ENCODE measurements around the gene SKAP1.

DNA sequence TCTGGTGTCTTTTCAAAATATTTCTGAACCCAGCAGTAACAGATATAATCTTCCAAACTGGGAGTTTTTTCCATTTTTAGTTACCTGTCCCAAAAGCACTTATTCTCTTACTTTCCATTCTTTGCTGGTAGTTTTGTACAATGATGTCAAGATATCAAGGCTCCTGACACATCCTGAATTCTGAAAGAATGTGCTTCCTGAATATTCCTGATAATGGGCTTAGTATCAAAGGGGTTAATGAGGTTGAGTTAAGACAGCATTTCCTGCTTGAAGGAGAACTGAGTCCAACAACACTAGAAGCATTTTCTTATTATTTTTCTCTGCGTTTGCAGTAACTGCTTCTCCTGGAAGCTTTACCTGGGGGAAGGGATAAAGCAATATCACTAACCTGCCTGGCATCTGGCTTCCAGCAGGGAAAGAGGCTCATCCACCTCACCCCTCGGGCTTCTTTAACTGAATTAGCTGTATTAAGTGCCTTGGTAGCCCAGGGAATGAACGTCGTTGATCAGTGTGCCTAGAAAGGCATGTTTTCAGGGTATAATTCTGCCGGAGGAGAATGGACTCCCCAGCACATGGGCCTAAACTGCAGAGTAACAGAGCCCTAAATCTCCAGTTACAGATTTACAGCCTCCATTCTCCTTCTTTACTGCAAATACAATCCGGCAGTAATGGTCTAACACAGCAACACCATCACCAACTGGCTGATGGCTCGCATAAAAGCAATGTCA is 188.1 kb downstream of the SKAP1 start:
- TF ChIP-seq, protein P1, sequence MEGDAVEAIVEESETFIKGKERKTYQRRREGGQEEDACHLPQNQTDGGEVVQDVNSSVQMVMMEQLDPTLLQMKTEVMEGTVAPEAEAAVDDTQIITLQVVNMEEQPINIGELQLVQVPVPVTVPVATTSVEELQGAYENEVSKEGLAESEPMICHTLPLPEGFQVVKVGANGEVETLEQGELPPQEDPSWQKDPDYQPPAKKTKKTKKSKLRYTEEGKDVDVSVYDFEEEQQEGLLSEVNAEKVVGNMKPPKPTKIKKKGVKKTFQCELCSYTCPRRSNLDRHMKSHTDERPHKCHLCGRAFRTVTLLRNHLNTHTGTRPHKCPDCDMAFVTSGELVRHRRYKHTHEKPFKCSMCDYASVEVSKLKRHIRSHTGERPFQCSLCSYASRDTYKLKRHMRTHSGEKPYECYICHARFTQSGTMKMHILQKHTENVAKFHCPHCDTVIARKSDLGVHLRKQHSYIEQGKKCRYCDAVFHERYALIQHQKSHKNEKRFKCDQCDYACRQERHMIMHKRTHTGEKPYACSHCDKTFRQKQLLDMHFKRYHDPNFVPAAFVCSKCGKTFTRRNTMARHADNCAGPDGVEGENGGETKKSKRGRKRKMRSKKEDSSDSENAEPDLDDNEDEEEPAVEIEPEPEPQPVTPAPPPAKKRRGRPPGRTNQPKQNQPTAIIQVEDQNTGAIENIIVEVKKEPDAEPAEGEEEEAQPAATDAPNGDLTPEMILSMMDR (IDR thresholded peaks at IDR 0.05), result no peak
- TF ChIP-seq POLR2A (IDR thresholded peaks at IDR 0.05), result no peak
